HAP-1 (cell line): Measurements from ENCODE around the gene ERGIC1.
"Not testable (repeated sequence)": the region's sequence is repeated elsewhere in the genome, so short reads cannot be mapped to it uniquely, and the experiment has no call there.

ENCODE experiments used
- DNase-seq, 2 experiments: peaks; one replicate each; pipeline ENCODE4 v3.0.0-alpha.2; 2016 to 2020; ENCODE audit warnings: low spot score in 2 of 2
- H3K27me3 ChIP-seq: fragments of 250-450 bp; sonication (Bioruptor Pico); 2 replicates; pipeline ENCODE4 v1.5.1; 2020; ENCODE audit warnings: low read depth, mild to moderate bottlenecking, moderate library complexity
- H3K36me3 ChIP-seq: fragments of 250-450 bp; sonication (Bioruptor Pico); replicated peaks from 2 replicates; pipeline ENCODE4 v1.5.1; 2020; ENCODE audit warnings: mild to moderate bottlenecking
- H3K4me1 ChIP-seq: fragments of 250-450 bp; sonication (Bioruptor Pico); 2 replicates; pipeline ENCODE4 v1.5.1; 2020; ENCODE audit warnings: mild to moderate bottlenecking
- H3K4me3 ChIP-seq: fragments of 250-450 bp; sonication (Bioruptor Pico); 2 replicates; pipeline ENCODE4 v1.5.1; 2020; ENCODE audit warnings: mild to moderate bottlenecking, moderate library complexity
- H3K9me3 ChIP-seq: fragments of 250-450 bp; sonication (Bioruptor Pico); 2 replicates; pipeline ENCODE4 v1.5.1; 2020; ENCODE audit warnings: mild to moderate bottlenecking, moderate library complexity
- in situ Hi-C: fragments of 300-500 bp; cut with MboI; formaldehyde crosslinking; loops from 3 replicates; pipeline ENCODE4 v1.14.3; 2020; ENCODE audit warnings: low sequenced_read_pairs, inconsistent platforms, mixed read lengths

The ERGIC1 gene, protein sequence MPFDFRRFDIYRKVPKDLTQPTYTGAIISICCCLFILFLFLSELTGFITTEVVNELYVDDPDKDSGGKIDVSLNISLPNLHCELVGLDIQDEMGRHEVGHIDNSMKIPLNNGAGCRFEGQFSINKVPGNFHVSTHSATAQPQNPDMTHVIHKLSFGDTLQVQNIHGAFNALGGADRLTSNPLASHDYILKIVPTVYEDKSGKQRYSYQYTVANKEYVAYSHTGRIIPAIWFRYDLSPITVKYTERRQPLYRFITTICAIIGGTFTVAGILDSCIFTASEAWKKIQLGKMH

DNA sequence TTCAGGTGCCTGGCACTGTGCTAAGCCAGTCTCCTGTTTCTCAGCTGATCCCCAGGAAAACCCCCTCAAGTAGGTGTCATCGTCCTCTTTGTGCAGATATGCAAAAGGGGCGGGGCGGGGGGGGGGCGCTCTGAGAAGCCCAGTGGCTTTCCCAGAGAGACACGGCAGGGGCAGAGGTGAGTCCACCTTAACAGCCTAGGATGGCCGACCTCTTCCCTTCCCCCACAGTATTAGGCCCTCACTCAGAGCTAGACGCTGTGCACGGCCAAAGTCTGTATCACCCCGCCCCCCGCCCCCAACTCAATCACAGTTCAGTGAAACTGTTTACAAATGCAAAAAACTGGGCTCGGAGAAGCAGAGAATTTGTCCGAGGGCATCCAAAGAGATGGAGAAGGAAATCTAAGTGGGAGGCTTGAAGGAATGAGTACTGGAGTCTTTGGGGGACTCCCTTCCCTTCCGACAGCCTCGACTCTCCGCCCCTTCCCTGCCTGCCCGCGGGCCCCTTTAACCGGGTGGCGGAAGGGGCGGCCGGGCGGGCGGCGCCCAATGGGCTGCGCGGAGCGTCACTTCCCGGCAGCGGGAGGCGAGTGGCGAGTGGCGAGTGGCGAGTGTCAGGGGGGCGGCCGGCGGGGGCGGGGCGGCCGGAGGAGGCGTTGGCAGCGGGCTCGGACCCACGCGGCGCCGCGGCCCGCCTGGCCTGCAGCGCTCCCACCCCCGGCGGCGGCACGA is at the start of gene ERGIC1:
Gene ERGIC1 (plus strand): TSS at position 566 of the 729 bp plus-strand sequence. CDS start 163 bp downstream, at position 729.
- H3K4me3 ChIP-seq = peak within 1 kb of the TSS; percentile 63

GRCh38 chr5:172785429-172786088 is 48.5 kb upstream of the ERGIC1 start:
- Histone ChIP-seq H3K4me3 (no peak overlapping the region), H3K9me3 (no peaks in the 10 kb centered on the region), H3K36me3 (no peaks in the 10 kb centered on the region), H3K4me1 (0 out of 2 replicates have a peak, but pooled peaks cover 4% of the 10 kb centered on the region), H3K27me3 (no peaks in the 10 kb centered on the region)
- in situ Hi-C loops = no loop called here
- DNase-seq = no peak

More for the DNA sequence above, at the start of gene ERGIC1:
- peak; percentile 65 to 91 for DNase-seq
- Histone ChIP-seq H3K4me1 (no peaks in the 10 kb centered on the region; the same call in none of the 2 replicates), H3K36me3 (0 out of 2 replicates have a peak, but pooled peaks cover 5% of the 10 kb centered on the region), H3K27me3 (no peaks in the 10 kb centered on the region), H3K9me3 (no peaks in the 10 kb centered on the region)
- in situ Hi-C loops = no loop called here

DNA sequence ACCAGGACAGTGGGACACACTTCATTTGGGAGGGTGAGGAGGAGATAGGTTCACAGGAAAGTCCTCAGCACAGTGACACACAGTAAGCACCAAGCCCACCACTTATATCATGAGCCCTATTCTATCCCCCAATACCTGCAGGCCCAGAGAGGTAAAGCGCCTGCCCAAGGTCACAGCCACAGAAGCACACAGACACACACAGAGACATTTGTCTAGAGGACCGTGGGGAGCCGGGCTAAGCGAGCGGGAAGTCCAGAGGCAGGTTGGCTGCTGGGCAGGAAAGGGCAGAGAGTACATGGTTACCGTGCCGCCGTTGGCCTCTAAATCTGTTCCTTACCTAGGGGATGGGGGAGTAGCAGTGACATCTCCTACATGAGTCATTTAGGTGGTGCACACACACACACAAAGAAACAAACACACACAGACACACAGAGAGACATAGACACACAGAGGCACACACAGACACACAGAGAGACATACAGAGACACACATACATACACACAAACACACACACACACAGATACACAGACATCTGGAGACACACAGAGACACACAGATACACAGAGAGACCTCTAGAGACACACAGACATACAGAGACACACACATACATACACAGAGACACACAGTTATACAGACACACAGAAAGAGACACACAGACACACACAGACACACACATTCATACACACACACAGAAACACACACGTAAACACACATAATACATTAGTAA is 47.2 kb upstream of the ERGIC1 start:
- H3K4me1 ChIP-seq = 0 out of 2 replicates have a peak, but pooled peaks cover 4% of the 10 kb centered on the region
- no peak for DNase-seq
- in situ Hi-C loops = no loop called here

DNA sequence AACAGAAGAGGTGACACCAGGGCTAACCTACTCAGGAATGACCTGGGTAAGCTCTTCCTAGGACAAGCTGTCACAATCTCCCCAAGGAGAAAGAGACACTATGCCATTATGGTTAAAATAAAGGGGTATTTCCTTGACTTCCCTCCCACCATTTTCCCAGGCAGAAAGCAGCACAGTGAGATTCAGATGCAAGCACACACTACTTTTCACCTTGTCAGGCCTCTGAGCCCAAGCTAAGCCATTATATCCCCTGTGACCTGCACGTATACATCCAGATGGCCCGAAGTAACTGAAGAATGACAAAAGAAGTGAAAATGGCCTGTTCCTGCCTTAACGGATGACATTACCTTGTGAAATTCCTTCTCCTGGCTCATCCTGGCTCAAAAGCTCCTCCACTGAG is 46.5 kb upstream of the ERGIC1 start:
- DNase-seq, H3K4me3 ChIP-seq, H3K4me1 ChIP-seq, H3K27me3 ChIP-seq, H3K9me3 ChIP-seq, H3K36me3 ChIP-seq, in situ Hi-C loops: not testable (repeated sequence)

More for the DNA sequence above, 47.2 kb upstream of the ERGIC1 start:
- Histone ChIP-seq H3K36me3 (no peaks in the 10 kb centered on the region), H3K9me3 (no peaks in the 10 kb centered on the region), H3K4me3 (no peak overlapping the region), H3K27me3 (no peaks in the 10 kb centered on the region)

GRCh38 chr5:172788771-172789686 is 45.0 kb upstream of the ERGIC1 start:
- Histone ChIP-seq H3K4me1 (0 out of 2 replicates have a peak, but pooled peaks cover 2% of the 10 kb centered on the region), H3K9me3 (no peaks in the 10 kb centered on the region), H3K27me3 (no peaks in the 10 kb centered on the region), H3K4me3 (no peak overlapping the region), H3K36me3 (no peaks in the 10 kb centered on the region)
- in situ Hi-C loops = no loop called here
- no peak for DNase-seq

DNA sequence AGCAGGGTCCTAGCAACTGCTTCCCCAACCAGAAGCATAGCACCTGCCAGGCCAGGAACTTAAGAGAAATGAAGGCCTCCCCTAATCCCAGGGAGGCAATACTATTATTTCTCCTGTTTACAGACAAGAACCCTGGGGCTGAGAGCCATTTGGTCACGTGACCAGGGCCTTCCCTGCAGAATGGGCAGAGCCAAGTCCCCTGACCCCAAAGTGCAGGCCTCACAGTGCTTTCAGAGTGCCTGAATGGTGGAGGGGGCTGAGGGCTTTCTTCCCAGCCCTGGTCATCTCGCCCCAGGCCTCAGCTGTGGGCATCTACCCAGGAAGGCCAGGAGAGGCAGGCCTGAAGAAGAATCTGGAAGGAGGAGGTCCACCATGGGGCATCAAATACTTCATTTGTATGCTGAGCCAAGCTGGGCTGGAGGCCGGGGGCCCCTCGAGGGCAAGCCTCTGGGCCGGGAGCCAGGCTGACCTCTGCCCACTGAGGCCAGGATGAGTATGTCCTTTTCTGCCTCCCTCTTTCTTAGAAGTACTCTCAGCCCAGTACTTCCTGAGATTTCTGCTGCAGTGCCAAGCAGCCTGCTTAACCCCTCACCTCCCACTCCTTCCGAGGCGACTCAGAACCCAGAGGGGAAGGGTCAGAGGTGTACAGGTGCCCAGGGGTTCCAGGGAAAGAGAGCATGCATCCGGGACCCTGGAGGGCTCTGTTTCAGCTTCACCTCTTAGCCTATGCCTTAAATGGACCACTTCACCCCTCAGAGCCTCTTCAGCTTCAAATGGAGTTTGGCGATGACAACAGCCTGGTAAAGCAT is 44.2 kb upstream of the ERGIC1 start:
- in situ Hi-C loops = no loop called here
- Histone ChIP-seq H3K9me3 (no peaks in the 10 kb centered on the region), H3K4me1 (no peaks in the 10 kb centered on the region), H3K36me3 (no peaks in the 10 kb centered on the region), H3K4me3 (no peak overlapping the region), H3K27me3 (no peaks in the 10 kb centered on the region)
- no peak for DNase-seq

DNA sequence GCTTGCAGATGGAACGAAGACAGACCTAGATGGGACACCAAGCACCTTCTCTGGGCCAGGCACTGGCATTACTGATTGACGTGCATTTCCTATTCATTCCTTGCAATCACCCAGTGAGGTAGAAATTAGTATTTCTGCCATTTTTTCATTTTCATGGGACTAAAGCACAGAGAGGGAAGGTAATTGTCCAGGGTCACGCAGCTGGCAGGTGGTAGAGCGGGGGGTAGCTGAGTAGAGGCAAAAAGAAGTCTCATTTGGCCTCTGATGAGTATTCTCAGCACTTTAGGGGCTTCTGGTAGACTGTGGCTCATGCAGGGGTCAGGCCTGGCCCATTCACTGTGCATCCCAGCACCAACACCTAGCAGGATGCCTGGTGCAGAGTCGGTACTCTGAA is 43.6 kb upstream of the ERGIC1 start:
- Histone ChIP-seq H3K27me3 (no peaks in the 10 kb centered on the region), H3K4me1 (no peaks in the 10 kb centered on the region), H3K9me3 (no peaks in the 10 kb centered on the region), H3K4me3 (no peak overlapping the region), H3K36me3 (no peaks in the 10 kb centered on the region)
- DNase-seq = no peak
- in situ Hi-C loops = no loop called here

GRCh38 chr5:172791286-172791685 is 42.8 kb upstream of the ERGIC1 start:
- no peaks in the 10 kb centered on the region for H3K27me3 ChIP-seq
- no peaks in the 10 kb centered on the region for H3K4me1 ChIP-seq
- no peak overlapping the region for H3K4me3 ChIP-seq
- H3K36me3 ChIP-seq = no peaks in the 10 kb centered on the region
- in situ Hi-C loops = no loop called here
- no peaks in the 10 kb centered on the region for H3K9me3 ChIP-seq
- DNase-seq = no peak

- Histone ChIP-seq H3K4me1 (no peaks in the 10 kb centered on the region), H3K36me3 (no peaks in the 10 kb centered on the region), H3K9me3 (no peaks in the 10 kb centered on the region), H3K4me3 (no peak overlapping the region), H3K27me3 (no peaks in the 10 kb centered on the region)
- DNase-seq = no peak
- in situ Hi-C loops = no loop called here
These were observed 42.2 kb upstream of the ERGIC1 start for GRCh38 chr5:172791726-172792445.

DNA sequence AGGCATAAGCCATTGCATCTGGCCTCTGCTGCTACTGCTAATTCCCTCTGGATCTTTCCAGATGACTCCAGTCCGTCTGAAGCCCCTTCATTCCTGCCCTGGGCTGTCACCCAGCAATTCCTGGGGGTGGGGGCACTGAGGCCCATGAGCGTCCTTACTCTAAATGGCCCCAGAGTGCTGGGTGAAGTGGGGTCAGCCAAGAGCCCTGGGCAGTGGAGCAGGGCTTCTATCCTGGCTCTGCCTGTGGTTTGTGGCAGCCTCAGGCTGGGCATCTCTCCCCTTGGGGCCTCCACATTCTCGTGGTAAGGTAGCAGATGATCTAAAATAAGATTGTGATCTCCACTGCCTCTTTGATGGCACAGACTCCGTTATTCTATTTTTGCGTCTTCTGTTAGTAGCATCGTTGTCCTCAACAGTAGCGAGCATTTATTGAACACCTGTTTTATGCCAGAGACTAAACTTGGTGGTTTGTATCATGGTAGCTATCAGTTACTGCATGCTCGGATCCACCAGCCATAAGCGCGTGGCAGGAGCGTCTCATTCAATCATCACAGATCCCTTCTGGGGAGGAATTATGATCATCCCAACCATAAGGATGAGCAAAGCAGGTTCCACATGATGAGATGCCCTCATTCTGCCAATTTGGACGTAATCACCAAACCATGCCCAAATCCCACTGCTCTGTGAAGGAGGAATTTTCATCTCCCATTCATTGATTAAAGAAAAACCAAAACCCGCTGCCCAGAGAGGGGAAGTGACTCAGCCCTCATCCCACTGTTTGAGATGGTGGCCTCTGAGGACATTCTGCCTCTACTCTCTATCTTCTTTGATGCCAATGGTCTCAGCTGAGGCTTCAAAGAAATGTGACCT is 41.1 kb upstream of the ERGIC1 start:
- no peaks in the 10 kb centered on the region for H3K36me3 ChIP-seq
- DNase-seq = no peak
- H3K27me3 ChIP-seq = no peaks in the 10 kb centered on the region
- in situ Hi-C loops = no loop called here
- H3K4me1 ChIP-seq = no peaks in the 10 kb centered on the region
- H3K9me3 ChIP-seq = no peaks in the 10 kb centered on the region
- no peak overlapping the region for H3K4me3 ChIP-seq
